Activated CD4-positive, alpha-beta T cell treated with anti-CD3 and anti-CD28 coated beads, Interleukin-2, Interleukin-6, amounts not matched to agents 100 ng/mL and 50 ng/mL, durations not matched to agents 16 hours and 8 hours (primary cell): ENCODE data around the gene ITIH3.

ENCODE experiments used
- DNase-seq: peaks from one replicate; pipeline ENCODE4 v3.0.0-alpha.2; 2020

ITIH3 gene

DNA sequence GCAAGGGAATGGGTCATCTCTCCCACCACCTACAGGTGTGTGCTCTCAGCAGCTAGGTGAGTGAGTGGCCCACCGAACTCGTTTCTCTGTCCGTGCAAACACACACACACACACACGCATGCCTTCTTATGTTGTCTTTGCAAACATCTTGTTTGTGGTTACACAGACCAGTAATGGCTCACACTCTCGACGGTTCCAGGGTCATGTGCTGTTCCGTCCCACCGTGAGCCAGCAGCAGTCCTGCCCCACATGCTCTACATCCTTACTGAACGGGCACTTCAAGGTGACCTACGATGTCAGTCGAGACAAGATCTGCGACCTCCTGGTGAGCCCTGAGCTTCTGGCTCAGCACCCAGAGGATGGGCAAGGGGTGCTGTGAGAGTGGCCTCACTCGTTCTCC, 12.9 kb upstream of the ITIH3 start:
- no peak for DNase-seq

DNA sequence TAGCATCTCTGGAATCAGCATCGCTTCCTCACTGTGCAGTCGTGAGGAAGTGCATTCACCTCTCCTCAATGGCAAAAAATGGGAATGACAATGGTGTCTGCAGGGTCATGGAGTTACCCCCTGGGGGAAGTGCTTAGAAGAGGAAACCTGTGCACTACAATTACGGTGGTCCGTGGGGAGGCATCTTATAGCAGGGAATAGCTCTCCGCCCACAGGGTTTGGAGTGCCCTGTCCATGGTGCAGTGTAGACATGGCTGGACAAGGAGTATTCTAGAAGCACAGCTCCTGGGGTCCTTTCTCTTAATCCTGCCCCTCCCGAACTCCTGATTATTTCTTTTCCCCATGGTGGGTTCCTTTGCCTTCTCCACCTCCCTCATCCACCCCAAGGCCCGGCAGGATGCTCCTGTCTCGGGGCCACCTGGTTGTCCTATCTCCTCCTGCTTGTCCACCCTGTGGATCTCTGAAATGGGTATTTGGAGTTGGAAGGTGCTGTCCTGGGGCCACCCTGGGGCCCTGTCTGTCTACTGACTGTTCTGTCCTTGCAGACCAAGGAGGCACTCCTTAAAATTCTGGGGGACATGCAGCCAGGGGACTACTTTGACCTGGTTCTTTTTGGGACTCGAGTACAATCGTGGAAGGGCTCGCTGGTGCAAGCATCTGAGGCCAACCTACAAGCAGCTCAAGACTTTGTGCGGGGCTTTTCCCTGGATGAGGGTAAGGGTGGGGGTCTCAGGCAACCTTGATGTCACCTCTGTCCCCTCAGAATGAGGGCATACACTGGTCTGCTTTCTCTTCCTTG, 12.0 kb upstream of the ITIH3 start:
- no peak for DNase-seq

DNA sequence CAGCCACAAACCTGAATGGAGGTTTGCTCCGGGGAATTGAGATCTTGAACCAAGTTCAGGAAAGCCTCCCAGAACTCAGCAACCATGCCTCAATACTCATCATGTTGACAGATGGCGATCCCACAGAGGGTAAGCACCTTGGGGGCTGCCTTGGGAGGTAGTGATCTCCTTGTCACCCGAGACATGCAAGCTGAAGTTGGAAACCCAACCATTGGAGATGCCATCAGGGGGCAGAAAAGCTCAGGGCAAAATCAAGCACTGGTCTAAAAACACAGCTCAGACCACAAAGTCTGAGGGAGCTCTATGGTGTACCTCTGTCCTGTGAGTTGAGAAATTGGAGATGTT, 11.4 kb upstream of the ITIH3 start:
- DNase-seq, result no peak

DNA sequence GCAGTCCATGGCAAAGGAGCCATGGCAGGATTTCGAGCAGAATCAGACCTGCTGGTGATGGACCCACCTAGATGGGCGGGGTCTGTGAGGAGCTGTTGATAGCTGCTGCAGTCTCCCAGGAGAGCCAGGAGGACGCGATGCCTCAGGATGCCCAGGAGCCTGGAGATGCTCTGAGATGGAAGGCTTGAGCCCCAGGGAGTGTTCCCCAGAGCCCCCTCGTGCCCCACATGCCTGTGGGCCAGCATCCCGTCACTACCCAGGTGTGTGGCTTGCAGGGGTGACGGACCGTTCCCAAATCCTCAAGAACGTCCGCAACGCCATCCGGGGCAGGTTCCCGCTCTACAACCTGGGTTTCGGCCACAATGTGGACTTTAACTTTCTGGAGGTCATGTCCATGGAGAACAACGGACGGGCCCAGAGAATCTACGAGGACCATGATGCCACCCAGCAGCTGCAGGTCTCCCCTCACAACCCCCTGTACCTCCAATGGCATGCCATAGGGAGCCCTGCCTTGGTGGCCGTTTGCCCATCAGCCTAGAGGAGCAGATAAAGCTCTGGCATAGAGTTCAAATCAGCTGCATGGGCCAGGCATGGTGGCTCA, 10.5 kb upstream of the ITIH3 start:
- no peak for DNase-seq

DNA sequence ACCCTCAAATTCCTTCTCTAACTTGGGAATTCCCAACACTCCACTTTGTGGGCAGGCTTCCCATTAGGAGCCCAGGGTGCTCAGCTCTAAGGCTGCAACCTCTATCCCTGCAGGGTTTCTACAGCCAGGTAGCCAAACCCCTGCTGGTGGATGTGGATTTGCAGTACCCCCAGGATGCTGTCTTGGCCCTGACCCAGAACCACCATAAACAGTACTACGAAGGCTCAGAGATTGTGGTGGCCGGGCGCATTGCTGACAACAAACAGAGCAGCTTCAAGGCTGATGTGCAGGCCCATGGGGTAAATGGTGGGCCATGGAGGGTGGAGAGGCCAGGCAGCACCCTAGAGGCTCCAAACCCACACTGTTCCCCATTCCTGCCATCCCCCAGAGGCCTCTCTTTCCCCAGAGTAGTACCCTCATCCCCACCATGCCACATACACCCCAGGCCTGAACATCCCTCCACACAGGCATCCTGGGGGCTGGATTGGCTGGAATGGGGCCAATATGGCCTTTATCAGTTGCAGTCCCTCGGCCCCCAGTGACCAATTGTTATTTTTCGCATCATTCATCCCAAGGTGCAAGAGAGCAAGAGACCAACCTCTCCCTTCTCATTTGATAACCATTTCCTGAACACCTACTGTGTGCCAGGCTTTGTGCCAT, 9.5 kb upstream of the ITIH3 start:
- DNase-seq, result no peak

DNA sequence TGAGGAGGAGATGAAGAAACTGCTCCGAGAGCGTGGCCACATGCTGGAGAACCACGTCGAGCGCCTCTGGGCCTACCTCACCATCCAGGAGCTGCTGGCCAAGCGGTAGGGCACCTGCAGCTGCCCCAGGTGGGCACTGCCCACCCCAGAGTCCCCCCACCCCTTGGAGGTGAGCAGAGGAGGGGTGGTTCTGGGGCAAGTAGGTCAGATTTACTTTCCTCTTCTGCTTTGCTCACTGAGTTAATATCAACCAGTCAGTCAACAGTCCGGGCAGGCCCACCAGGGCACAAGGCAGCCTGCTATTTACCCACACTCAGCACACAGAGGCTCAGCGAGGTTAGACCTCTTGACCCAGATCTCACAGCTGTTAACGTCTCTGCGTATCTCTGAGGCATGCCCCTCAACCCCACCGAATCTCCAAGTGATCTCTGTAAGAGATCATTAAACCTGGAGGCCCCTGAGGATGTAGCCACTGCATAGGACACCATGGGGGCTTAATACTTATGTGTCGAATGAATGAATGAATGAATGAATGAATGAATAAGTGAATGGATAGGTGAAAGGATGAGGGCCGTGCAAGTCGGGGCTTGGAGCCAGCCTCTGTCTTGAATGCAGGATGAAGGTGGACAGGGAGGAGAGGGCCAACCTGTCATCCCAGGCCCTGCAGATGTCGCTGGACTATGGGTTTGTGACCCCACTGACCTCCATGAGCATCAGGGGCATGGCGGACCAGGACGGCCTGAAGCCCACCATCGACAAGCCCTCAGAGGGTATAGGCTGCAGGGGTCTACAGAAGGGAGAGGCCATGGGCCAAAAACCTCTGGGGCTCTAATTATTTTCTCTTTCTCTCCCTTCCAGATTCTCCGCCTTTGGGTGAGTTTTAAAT, 8.0 kb upstream of the ITIH3 start:
- no peak for DNase-seq

DNA sequence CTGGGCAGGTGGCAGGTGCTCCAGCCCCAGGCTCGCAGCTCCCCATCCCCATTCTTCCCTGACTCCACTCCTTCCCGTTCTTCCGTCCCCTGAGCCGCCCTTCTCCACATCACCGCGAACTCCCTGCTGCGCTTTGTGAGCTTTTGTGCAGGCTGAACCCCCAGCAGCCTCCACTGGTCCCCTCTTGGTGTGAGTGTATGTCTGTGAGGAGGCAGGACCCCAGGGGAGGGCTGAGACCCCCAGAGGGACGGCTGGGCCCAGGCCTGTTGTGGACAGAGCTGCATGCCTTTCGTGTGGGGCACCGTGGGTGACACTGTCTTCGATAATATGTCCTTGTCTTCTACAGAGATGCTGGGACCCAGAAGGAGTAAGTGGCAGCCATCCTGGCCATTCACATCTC, 7.3 kb upstream of the ITIH3 start:
- DNase-seq, result no peak

DNA sequence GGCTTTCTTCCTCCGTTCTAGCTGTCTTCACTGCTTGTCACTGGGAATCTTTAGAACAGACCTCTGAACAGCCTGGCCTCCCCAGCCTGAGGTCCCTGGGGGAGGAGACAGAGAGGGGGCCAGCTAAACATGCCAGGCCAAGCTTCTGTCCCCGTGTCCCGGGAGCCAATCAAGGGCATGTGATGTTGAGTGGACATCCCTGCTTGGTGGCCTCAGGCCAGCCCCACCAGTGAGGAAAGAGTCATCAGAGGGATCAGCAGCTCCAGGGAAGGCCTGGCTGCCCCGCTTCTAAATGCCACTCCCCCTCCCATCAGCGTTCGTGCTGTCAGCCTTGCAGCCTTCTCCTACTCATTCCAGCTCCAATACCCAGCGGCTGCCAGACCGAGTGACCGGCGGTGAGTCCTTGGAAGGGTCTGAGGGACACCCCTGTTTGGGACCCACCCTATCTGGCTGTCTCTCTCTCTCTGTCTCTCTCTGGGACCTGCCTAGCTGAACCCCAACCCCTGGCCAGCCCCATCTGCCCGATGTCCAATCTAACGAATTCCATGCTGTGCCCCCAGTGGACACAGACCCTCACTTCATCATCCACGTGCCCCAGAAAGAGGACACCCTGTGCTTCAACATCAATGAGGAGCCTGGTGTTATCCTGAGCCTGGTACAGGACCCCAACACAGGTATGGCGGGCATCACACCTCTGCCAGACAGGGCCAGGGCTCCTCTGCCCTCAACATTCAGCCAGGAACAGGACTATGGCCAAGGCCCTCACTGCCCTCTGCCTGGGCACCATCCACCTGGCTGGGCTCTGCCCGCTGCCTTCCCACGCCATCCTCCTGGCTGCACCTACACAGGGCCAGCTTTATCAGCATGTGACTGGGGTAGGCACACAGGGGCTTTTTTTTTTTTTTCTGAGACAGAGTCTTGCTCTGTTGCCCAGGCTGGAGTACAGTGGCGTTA, 6.6 kb upstream of the ITIH3 start:
- DNase-seq, result no peak

DNA sequence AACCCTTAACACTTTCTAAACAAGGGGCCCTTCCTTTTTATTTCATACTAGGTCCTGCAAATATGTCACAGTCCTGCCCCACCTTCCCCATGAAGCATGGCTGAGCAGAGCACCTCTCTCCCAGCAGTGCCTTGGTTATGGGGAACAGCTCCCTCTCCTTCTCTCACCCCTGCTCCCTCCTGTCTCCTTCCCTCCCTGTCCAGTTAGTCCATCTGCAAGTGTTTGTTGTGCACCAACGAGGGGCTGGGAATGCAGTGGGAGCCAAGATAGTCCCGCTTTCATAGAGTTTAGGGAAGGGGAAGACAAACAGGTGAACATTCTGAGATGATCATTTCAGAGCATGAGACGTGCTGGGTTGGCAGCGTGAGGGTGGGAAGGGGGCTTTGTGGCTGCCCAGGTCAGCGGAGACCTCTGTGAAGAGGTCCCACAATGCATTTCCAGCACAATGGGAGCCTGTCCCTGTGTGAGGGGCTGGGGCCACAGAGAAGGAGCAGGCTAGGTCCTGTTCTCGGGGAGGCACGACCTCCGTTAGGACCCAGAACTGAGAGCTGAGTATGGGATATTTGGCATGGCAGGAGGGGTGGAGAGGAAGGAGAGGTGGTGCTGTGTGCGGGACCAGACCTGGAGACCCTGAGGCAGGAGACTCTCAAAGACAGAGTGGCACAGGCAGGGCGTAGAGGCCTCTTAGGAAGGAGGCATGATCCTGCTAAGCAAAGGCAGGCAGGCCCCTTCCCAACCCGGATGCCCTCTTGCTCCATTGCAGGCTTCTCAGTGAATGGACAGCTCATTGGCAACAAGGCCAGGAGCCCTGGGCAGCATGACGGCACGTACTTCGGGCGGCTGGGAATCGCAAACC, 5.5 kb upstream of the ITIH3 start:
- DNase-seq, result no peak

DNA sequence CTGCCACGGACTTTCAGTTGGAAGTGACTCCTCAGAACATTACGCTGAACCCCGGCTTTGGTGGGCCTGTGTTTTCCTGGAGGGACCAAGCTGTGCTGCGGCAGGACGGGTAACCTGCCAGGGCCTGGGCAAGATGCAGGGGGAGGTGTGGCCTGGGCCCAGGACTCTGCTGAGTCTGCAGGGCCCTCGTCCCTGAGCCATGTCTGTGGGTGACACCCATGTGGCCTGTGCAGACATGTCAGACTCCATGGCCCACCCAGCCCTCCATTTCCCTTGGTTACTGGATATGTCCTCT, 4.9 kb upstream of the ITIH3 start:
- DNase-seq, result no peak

DNA sequence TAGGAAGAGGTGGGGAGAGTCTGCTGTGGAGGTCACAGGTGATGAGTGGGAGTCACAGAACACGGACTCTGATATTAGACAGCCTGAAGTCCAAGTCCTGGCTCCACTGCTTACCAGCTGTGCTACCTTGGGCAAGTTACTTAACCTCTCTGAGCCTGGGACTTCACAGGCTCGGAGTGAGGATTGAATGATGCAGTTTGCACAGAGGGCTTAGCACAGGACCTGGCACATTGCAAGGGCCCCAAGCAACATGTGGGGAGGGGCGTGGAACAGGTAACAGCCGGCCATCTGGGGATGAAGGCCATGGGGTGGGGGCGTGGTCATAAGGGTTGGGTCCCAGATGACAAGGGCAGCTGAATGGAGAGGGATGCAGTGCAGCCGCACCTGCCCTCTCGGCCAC, 4.3 kb upstream of the ITIH3 start:
- DNase-seq, result no peak

DNA sequence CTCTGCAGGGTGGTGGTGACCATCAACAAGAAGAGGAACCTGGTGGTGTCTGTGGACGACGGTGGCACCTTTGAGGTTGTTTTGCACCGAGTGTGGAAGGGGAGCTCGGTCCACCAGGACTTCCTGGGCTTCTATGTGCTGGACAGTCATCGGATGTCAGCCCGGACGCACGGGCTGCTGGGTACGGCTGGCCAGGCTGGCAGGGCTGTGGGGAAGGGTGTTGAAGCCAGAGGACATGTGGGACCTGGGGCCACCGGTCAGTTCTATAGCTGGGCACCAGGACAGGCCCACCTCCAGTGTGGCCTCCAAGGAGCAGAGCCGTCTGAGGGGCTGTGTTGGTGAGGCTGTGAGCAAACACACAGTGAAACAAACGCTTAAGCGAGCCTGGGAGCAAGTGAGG, 3.9 kb upstream of the ITIH3 start:
- DNase-seq, result no peak

DNA sequence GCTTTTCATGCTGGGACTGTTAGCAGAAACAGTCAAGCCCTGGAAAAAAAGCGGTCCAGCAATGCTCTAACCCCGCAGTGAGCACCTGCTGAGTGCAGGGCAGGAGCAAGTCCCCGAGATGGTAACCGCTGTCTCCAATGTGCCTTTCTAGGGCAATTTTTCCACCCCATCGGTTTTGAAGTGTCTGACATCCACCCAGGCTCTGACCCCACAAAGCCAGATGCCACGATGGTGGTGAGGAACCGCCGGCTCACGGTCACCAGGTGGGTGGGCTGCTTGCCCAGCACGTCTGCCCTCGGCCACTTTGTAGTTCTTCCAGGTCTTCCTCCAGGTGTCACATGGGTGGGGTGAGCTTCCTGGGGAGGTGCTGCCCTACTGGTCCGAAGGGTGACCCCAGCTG, 3.2 kb upstream of the ITIH3 start:
- DNase-seq, result no peak

DNA sequence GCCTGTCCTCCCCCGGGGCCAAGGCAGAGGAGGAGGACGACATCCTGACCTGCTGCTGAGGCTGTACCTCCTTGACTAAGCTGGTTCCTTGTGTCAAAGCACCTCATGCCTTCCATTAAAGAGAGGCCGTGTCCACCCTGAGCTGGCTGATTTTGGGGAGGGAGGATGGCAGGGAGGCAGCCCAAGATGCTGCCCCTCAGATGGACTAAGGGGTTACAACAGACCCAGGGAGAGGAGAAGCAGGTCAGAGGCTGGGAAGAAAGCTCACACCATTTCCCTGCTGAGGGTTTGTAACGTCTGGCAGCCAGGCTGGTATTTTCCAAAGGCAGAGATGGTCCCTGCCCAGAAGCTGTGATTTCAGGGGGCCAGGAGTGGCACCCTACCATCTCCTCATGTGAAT, 2.7 kb upstream of the ITIH3 start:
- DNase-seq, result no peak

DNA sequence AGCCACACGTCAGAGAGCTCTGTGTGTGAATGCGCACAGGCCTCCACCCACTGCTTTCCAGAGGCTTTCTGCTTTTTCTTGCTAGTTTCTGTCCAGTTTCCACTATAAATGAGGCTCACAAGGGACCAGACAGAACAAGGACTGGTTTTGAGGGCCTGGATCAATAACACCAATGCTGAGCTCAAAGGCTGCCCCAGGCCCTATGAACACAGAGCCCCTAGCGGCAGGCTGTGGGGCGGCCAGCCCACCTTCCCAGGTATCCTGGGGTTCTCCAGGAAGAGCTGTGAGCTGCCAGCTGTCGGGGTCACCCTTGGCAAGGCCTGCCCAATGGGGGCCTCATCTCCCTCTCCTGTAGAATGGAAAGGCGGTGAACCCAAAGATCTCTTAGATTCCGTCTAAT, 2.2 kb upstream of the ITIH3 start:
- no peak for DNase-seq

DNA sequence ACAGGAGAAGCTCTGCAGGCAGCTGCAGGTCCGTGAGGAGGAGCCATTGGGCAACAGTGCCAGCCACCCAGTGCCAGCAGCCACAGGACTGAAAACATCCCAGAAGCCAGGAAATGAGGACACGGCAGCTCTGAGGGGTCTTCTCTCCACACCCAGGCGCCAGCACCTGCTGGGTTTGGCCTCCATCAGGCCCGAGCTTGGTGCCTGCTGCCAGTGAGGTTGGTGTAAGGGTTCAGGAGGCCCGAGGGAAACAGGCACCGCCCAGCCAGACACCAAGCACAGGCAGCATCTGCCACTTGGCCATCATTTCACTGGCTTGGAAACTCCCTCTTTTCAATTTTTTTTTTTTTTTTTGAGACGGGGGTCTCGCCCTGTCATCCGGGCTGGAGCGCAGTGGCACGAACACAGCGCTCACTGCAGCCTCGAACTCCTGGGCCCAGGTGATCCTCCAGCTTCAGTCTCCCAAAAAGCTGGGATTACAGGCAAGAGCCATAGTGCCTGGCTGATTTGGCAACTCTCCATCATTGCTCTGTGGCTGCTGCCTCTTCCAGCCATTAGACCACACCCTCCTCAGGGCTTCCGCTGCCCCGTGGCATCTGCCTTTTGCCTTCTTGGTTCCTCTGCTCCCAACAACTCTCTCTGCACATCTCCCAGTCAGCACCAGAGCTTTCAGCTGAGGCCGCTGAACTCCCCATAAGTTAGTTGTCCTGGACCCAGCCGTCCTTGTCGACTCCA, 1.5 kb upstream of the ITIH3 start:
- no peak for DNase-seq

DNA sequence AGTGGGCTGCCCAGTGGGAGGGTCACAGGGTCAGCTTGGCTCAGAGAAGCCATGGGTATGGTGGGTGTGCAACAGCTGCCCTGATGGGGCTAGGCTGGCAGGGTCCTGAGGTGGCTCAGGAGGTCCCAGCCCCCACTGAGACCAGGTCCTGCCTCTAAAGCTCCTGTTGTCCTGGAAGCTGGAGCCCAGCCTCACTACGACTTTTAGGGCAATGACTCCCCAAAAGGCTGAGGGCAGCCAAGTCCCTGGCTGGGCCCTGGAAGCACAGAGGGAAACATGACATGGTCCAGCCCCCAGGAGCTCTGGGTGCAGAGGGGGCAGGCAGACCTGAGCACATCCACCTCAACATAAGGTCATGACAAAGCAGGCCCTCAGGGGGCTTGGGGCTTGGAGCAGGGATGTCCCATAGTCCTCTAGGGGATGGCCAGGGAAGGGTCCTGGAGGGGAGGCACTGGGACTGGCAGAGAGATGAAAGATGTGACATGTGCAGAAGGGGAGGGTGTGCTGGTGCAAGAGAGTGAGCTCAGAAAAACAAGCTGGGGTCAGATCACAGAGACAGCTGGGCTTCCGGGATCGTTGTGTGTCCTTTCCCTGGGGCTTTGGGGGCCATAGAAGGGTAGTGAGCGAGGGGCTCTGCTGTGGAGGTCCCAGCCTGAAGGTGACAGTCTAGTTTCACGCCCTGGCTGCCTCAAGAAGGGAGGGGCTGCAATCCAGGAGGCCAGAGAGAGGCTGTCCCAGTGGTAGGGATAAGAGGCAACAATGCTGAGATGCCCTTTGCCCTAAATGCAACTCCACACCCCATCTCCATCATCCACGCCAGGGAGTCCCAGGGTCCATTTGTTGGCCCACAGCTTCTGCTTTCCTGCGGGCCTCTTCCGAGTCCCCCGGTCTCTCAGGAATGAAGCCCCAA, 639 bp upstream of the ITIH3 start:
- no peak for DNase-seq

DNA sequence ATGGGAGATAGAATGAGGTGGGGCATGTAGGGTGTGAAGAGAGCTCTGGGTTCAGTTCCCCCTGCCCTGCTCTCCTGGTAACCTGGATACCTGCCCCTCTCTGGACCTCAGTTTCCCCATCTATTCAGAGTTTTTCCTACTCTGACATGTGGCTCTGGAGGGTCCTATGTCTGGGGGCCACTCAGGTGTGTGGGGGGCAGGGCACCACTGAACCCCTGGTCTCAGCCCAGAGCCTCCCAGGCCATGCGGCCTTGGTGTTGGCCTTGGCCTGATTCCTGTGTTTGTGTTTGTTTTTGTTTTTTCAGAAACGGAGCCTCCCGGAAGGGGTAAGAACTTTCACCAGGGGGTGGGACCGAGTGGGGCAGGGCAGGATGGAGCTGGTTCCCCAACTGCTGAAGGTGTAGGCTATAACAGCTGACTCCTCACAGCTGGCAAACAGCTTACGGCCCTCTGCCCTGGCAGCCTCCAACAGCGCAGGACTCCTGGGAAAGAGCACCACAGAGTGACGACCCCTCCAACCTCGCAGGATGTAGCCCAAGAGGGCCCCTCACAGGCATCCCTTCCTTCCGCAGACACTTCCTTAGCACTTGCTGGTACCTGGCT, 803 bp downstream of the ITIH3 start:
- DNase-seq, result no peak

DNA sequence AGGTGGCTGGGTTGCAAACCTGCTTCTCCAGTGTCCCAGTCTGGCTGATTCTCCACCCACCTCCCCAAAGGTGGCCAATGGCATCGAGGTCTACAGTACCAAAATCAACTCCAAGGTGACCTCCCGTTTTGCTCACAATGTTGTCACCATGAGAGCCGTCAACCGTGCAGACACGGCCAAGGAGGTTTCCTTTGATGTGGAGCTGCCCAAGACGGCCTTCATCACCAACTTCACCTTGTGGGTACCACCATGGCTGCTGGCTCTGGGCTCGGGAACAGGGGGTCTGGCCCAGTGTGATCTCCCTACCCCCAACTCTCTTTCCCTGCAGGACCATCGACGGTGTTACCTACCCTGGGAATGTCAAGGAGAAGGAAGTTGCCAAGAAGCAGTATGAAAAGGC, 1.8 kb downstream of the ITIH3 start:
- no peak for DNase-seq
